Activated CD8-positive, alpha-beta memory T cell treated with anti-CD3 and anti-CD28 coated beads for 1 hour (primary cell): ENCODE measurements around the gene PDIA2.
"Not testable (repeated sequence)": the region's sequence is repeated elsewhere in the genome, so short reads cannot be mapped to it uniquely, and the experiment has no call there.

ENCODE experiments used
- DNase-seq, 2 donors: peaks; one replicate each; pipeline ENCODE4 v3.0.0-alpha.2; 2020; ENCODE audit warnings: low read depth in 1 of 2; ENCODE audit errors: extremely low read depth in 1 of 2

The PDIA2 gene

GRCh38 chr16:324451-325334, 41.7 kb downstream of the PDIA2 start:
- DNase-seq = peak; percentile 40 to 44

- DNase-seq = no peak
Observed at GRCh38 chr16:325375-326145, 42.6 kb downstream of the PDIA2 start.

DNA sequence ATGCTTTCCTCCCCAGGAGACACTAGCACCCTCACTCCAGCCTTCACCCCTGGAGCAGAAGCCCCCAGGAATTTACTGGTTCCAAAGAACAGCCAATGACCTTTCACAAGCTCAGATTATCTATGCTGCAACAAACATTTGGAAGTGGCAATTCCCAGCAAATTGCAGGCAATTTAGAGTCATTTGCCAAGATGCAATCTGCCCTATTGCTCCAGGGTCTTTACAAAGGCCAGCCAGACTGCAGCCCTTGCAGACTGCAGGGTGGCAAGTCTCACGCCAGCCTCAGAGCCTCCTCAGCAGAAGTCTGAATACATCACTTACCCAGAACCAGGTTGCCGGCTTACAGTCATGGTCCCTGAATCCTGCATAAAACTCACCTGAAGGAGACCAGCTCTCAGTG, 47.8 kb downstream of the PDIA2 start:
- no peak for DNase-seq

GRCh38 chr16:331181-331814, 48.3 kb downstream of the PDIA2 start:
- not testable (repeated sequence) for DNase-seq

DNA sequence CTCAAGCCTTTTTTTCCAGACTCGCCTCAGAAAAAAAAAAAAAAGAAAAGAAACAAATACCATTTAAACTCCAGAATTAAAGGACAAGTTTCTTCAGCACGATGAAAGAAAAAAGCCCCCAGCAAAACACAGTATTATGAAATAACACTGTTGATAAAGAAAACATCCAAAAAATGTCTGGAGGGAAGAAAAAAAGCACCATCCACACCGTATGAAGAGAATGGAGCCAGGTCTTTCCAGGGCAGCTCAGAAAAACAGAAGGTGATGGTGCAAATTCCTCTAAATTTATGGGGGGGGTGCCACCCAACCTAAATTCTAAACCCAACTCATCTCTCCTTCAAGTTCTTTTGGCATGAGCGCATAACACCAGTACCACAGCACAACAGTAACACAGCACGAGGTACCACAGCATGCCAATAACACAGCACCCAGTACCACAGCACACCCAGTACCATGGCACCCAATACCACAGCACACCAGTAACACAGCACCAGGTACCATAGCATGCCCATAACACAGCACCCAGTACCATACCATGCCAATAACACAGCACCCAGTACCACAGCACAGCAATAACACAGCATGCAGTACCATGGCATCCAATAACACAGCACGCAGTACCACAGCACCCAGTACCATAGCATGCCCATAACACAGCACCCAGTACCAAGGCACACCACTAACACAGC, 50.6 kb downstream of the PDIA2 start:
- DNase-seq = no peak

DNA sequence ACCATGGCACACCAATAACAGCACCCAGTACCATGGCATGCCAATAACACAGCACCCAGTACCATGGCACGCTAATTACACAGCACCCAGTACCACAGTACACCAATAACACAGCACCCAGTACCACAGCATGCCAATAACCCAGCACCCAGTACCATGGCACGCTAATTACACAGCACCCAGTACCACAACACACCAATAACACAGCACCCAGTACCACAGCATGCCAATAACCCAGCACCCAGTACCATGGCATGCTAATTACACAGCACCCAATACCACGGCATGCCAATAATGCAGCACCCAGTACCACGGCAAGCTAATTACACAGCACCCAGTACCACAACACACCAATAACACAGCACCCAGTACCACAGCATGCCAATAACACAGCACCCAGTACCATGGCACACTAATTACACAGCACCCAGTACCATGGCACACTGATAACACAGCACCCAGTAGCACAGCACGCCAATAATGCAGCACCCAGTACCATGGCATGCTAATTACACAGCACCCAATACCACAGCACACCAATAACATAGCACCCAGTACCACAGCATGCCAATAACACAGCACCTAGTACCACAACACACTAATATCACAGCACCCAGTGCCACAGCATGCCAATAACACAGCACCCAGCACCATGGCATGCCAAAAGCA, 51.3 kb downstream of the PDIA2 start:
- not testable (repeated sequence) for DNase-seq

GRCh38 chr16:334861-335632, 52.1 kb downstream of the PDIA2 start:
- not testable (repeated sequence) for DNase-seq

- no peak for DNase-seq
Observed at GRCh38 chr16:336269-336668, 53.3 kb downstream of the PDIA2 start.
